H1 (cell line): ENCODE results near the gene MARS1. TPM values are rescaled to one million over a fixed set of nuclear protein-coding genes. Genes with fewer than 3 reads are reported as not detected.

Source experiments
- CTCF ChIA-PET: fragments of 300-600 bp; sonication (Branson Sonifier 250); formaldehyde crosslinking; loops from one replicate; lab custom pipeline; 2021; ENCODE audit not compliant: partially characterized antibody; lab: Charles Lee
- POLR2A ChIA-PET: fragments of 300-600 bp; sonication (Branson Sonifier 250); formaldehyde crosslinking; loops from one replicate; lab custom pipeline; 2021; ENCODE audit warnings: inconsistent platforms; ENCODE audit not compliant: partially characterized antibody; lab: Charles Lee
- DNase-seq, 2 experiments: peaks; one replicate each; pipeline versions ENCODE4 v3.0.0 to v3.0.0-alpha.2; 2010 to 2022; ENCODE audit warnings: low spot score in 2 of 2, low read depth in 1 of 2, mixed read lengths in 1 of 2
- FAIRE-seq: peaks from 2 replicates; lab custom pipeline; 2011; peaks lifted over from hg19 to GRCh38; lab: Jason Lieb, UNC
- H2AFZ ChIP-seq: 2 replicates; pipeline ENCODE4 v1.8.1; 2012; ENCODE audit warnings: low read length, inconsistent platforms
- H2AK5ac ChIP-seq: 2 replicates; pipeline ENCODE4 v1.6.1; 2013; ENCODE audit warnings: low read depth, low read length
- H2BK120ac ChIP-seq: replicated peaks from 2 replicates; pipeline ENCODE3; 2013; ENCODE audit warnings: low read depth, low read length, inconsistent platforms
- H2BK12ac ChIP-seq: 2 replicates; pipeline ENCODE4 v1.6.1; 2013; ENCODE audit warnings: low read depth, low read length
- H2BK15ac ChIP-seq: 2 replicates; pipeline ENCODE4 v1.6.1; 2013; ENCODE audit warnings: low read length
- H2BK20ac ChIP-seq: 2 replicates; pipeline ENCODE4 v1.6.1; 2013; ENCODE audit warnings: low read length
- H2BK5ac ChIP-seq: 2 replicates; pipeline ENCODE4 v1.6.1; 2013; ENCODE audit warnings: low read depth, low read length
- H3K14ac ChIP-seq: 2 replicates; pipeline ENCODE4 v1.6.1; 2013; ENCODE audit warnings: inconsistent platforms; ENCODE audit not compliant: insufficient read length
- H3K18ac ChIP-seq: 2 replicates; pipeline ENCODE4 v1.6.1; 2013; ENCODE audit warnings: low read length; ENCODE audit errors: extremely low read depth
- H3K23ac ChIP-seq: 2 replicates; pipeline ENCODE4 v1.6.1; 2013; ENCODE audit warnings: inconsistent platforms; ENCODE audit not compliant: insufficient read length
- H3K23me2 ChIP-seq: 2 replicates; pipeline ENCODE4 v1.6.1; 2013; ENCODE audit warnings: low read depth, low read length
- H3K27ac ChIP-seq: 2 replicates; pipeline ENCODE4 v1.6.1; 2011; ENCODE audit warnings: low read depth, low read length, inconsistent platforms
- H3K27me3 ChIP-seq, 4 experiments: replicated peaks in 1 of 4; 1 replicate in 1 of 4; 2 replicates in 3 of 4; pipeline versions ENCODE4 v1.6.1 to v1.8.1; 2011 to 2013; ENCODE audit warnings: low read length in 3 of 4, mild to moderate bottlenecking in 3 of 4, inconsistent platforms in 2 of 4, mixed read lengths in 2 of 4, moderate library complexity in 1 of 4; ENCODE audit not compliant: control insufficient read depth in 3 of 4, insufficient read depth in 3 of 4; ENCODE audit errors: extremely low read depth in 1 of 4
- H3K36me3 ChIP-seq, 4 experiments: 2 replicates each; pipeline versions ENCODE4 v1.6.1 to v1.8.1; 2011 to 2013; ENCODE audit warnings: mild to moderate bottlenecking in 4 of 4, low read length in 3 of 4, moderate library complexity in 2 of 4, control low read depth in 1 of 4, inconsistent platforms in 1 of 4; ENCODE audit not compliant: insufficient read depth in 4 of 4, control insufficient read depth in 2 of 4
- H3K4ac ChIP-seq: replicated peaks from 2 replicates; pipeline ENCODE3; 2013; ENCODE audit warnings: low read length, low read depth, mixed read lengths, inconsistent platforms; ENCODE audit not compliant: insufficient read length
- H3K4me1 ChIP-seq, 4 experiments: replicated peaks in 1 of 4; 1 replicate in 1 of 4; 2 replicates in 3 of 4; pipeline versions ENCODE4 v1.6.1 to v1.8.1; 2011 to 2013; ENCODE audit warnings: low read length in 3 of 4, inconsistent platforms in 2 of 4, mixed read lengths in 1 of 4; ENCODE audit not compliant: insufficient read depth in 4 of 4, control insufficient read depth in 3 of 4
- H3K4me2 ChIP-seq, 2 experiments: 2 replicates each; pipeline versions ENCODE4 v1.6.1 to v1.8.1; 2011 to 2013; ENCODE audit warnings: low read depth in 2 of 2, low read length in 2 of 2, control low read depth in 1 of 2, inconsistent platforms in 1 of 2, mild to moderate bottlenecking in 1 of 2; ENCODE audit not compliant: insufficient read depth in 1 of 2
- H3K4me3 ChIP-seq, 4 experiments: fragments of 200-600, 300-600 bp in 1 of 4; sonication (generic), shearing (Covaris generic), sonication (Bioruptor Twin) in 1 of 4; 2 replicates each; pipeline versions ENCODE4 v1.5.1 to v1.8.1; 2011 to 2016; ENCODE audit warnings: low read length in 4 of 4, low read depth in 3 of 4, control low read depth in 2 of 4, inconsistent platforms in 2 of 4, mild to moderate bottlenecking in 2 of 4, mixed read lengths in 1 of 4, moderate library complexity in 1 of 4; ENCODE audit not compliant: insufficient read depth in 2 of 4; ENCODE audit errors: extremely low read depth in 1 of 4
- H3K56ac ChIP-seq: replicated peaks from 2 replicates; pipeline ENCODE3; 2013; ENCODE audit warnings: low read depth, mild to moderate bottlenecking, mixed read lengths, low read length, inconsistent platforms; ENCODE audit not compliant: insufficient read length
- H3K79me1 ChIP-seq: 2 replicates; pipeline ENCODE4 v1.6.1; 2013; ENCODE audit warnings: low read depth, low read length, control low read depth
- H3K79me2 ChIP-seq, 2 experiments: 2 replicates each; pipeline versions ENCODE4 v1.6.1 to v1.8.1; 2012 to 2013; ENCODE audit warnings: low read length in 2 of 2, mild to moderate bottlenecking in 2 of 2, inconsistent platforms in 1 of 2; ENCODE audit not compliant: insufficient read depth in 2 of 2, control insufficient read depth in 1 of 2
- H3K9ac ChIP-seq, 4 experiments: replicated peaks in 1 of 4; 1 replicate in 1 of 4; 2 replicates in 3 of 4; pipeline versions ENCODE4 v1.6.1 to v1.8.1; 2011 to 2013; ENCODE audit warnings: low read depth in 3 of 4, low read length in 3 of 4, control low read depth in 2 of 4, mild to moderate bottlenecking in 2 of 4, moderate library complexity in 2 of 4, inconsistent platforms in 1 of 4; ENCODE audit errors: extremely low read depth in 1 of 4
- H3K9me3 ChIP-seq, 2 experiments: 2 replicates each; pipeline versions ENCODE4 v1.6.1 to v1.8.1; 2012 to 2013; ENCODE audit warnings: mild to moderate bottlenecking in 2 of 2, moderate library complexity in 2 of 2, control low read depth in 1 of 2, inconsistent platforms in 1 of 2, low read depth in 1 of 2, low read length in 1 of 2, mixed read lengths in 1 of 2; ENCODE audit not compliant: insufficient read depth in 2 of 2
- H4K20me1 ChIP-seq, 2 experiments: replicated peaks in 1 of 2; 2 replicates each; pipeline versions ENCODE3 to v1.8.1; 2011 to 2013; ENCODE audit warnings: inconsistent platforms in 2 of 2, low read length in 2 of 2, mild to moderate bottlenecking in 1 of 2; ENCODE audit not compliant: insufficient read depth in 2 of 2, control insufficient read depth in 1 of 2
- H4K5ac ChIP-seq: 2 replicates; pipeline ENCODE4 v1.6.1; 2013; ENCODE audit warnings: low read length, low read depth, mixed read lengths, inconsistent platforms; ENCODE audit not compliant: insufficient read length
- H4K8ac ChIP-seq: 2 replicates; pipeline ENCODE4 v1.8.0; 2013; ENCODE audit warnings: mild to moderate bottlenecking, moderate library complexity, low read length, inconsistent platforms; ENCODE audit not compliant: insufficient read depth; ENCODE audit errors: extremely low read depth
- H4K91ac ChIP-seq: replicated peaks from 2 replicates; pipeline ENCODE3; 2013; ENCODE audit warnings: low read length, mixed read lengths, inconsistent platforms; ENCODE audit not compliant: insufficient read length
- BCL11A ChIP-seq, 2 experiments: IDR thresholded peaks; one replicate each; pipeline ENCODE4 v1.6.1; 2011; ENCODE audit warnings: low read depth in 2 of 2, low read length in 2 of 2, mild to moderate bottlenecking in 2 of 2
- CEBPB ChIP-seq: IDR thresholded peaks from 2 replicates; pipeline ENCODE4 v1.6.1; 2012; ENCODE audit warnings: low read depth, low read length
- FOSL1 ChIP-seq: IDR thresholded peaks from 2 replicates; pipeline ENCODE4 v1.6.1; 2011; ENCODE audit warnings: mild to moderate bottlenecking, low read depth, low read length, moderate library complexity; ENCODE audit not compliant: insufficient read depth
- HDAC6 ChIP-seq: IDR thresholded peaks from one replicate; pipeline ENCODE4 v1.7.1; 2012; ENCODE audit warnings: low read depth, mild to moderate bottlenecking, inconsistent platforms, low read length, moderate library complexity
- KDM5A ChIP-seq: fragments of 200-600 bp; IDR thresholded peaks from 2 replicates; pipeline ENCODE4 v1.7.1; 2012; ENCODE audit warnings: mild to moderate bottlenecking, low read length, inconsistent platforms, mixed read lengths
- NRF1 ChIP-seq: IDR thresholded peaks from 2 replicates; pipeline ENCODE4 v1.6.1; 2011; ENCODE audit warnings: mild to moderate bottlenecking, low read depth, low read length, improper control_type of control experiment
- SUZ12 ChIP-seq: fragments of 200-600 bp; sonication (generic); IDR thresholded peaks from 2 replicates; pipeline ENCODE4 v1.6.1; 2012; ENCODE audit warnings: mild to moderate bottlenecking, inconsistent platforms, low read length, moderate library complexity, mixed read lengths
- TAF1 ChIP-seq: IDR thresholded peaks from 2 replicates; pipeline ENCODE4 v1.6.1; 2011; ENCODE audit warnings: mild to moderate bottlenecking, low read depth, low read length
- TCF12 ChIP-seq: IDR thresholded peaks from 2 replicates; pipeline ENCODE4 v1.6.1; 2011; ENCODE audit warnings: low read depth, mild to moderate bottlenecking, low read length
- YY1 ChIP-seq: IDR thresholded peaks from 2 replicates; pipeline ENCODE4 v1.6.1; 2011; ENCODE audit warnings: low read depth, mild to moderate bottlenecking, low read length
- WGBS, 2 experiments: shearing (Covaris generic) in 1 of 2; methylation state at CpG; one replicate each; pipeline versions ENCODE4 v1.1.6 to v1.1.7; 2013 to 2015; ENCODE audit warnings: low lambda C conversion rate in 2 of 2, mixed read lengths in 2 of 2, inconsistent platforms in 1 of 2, low coverage in 1 of 2, missing lambda C conversion rate in 1 of 2; ENCODE audit not compliant: insufficient replicate concordance in 2 of 2, insufficient coverage in 1 of 2, insufficient read length in 1 of 2; ENCODE audit errors: extremely low coverage in 1 of 2, missing lambda C conversion rate in 1 of 2; 5-methylcytosine and 5-hydroxymethylcytosine counted together
- polyA plus RNA-seq, 7 experiments: library from polyadenylated mRNA; depleted of rRNA in 3 of 7; stranded (reverse) in 5 of 7; unstranded in 2 of 7; fragments of >200 nt in 5 of 7; fragments of 200-250 nt in 2 of 7; gene quantifications; 1 replicate in 5 of 7; 2 replicates in 1 of 7; 4 replicates in 1 of 7; pipeline versions ENCODE4 v1.2.1 to v1.2.3, GENCODE V29; 2011 to 2013; ENCODE audit warnings: missing spikeins in 2 of 7, mixed read lengths in 2 of 7
- total RNA-seq: library from RNA; stranded (reverse); fragmentation: NEBNext Ultra II Directional; extraction: Animal tissue kit (Norgen Biotek cat#: 25700); gene quantifications from 2 replicates; pipeline ENCODE4 v1.2.1, GENCODE V29; 2021
- TF ChIP-seq, protein P1 (sequence below): IDR thresholded peaks from 2 replicates; pipeline ENCODE4 v1.6.1; 2012; ENCODE audit warnings: low read length, inconsistent platforms

The MARS1 gene
- total and polyA plus RNA-seq, 2 of the 8 experiments (the other 6 are each of a cell fraction or from before 2014, with no cell fraction given), result 194 to 407 TPM

GRCh38 chr12:57534250-57534649 is 46.4 kb downstream of the MARS1 start:
- H2BK5ac ChIP-seq, result no peak overlapping the region
- no peak overlapping the region for H3K14ac ChIP-seq
- WGBS, 2 experiments, result 86% methylated on average over 5 of the region's 5 CpGs; no CpG with 5 or more reads in 1 of the 2 experiments
- no peak overlapping the region for H4K8ac ChIP-seq
- no peak overlapping the region for H2BK12ac ChIP-seq
- H2BK20ac ChIP-seq, result no peak overlapping the region
- H3K79me2 ChIP-seq, result no peaks in the 10 kb centered on the region
- peaks cover 14 to 60% (median 52%) of the 10 kb centered on the region in 4 experiments; a peak in 7 of 8 replicates for H3K36me3 ChIP-seq
- H3K27me3 ChIP-seq, result peaks cover 0 to 1% (median 0%) of the 10 kb centered on the region in 4 experiments; a peak in 1 of 7 replicates
- H3K4me2 ChIP-seq, result no peak overlapping the region
- no peak overlapping the region for H3K27ac ChIP-seq
- FAIRE-seq (no peak), DNase-seq (no peak)
- peaks cover 1 to 11% of the 10 kb centered on the region in 2 experiments for H4K20me1 ChIP-seq
- no peak overlapping the region for H3K23ac ChIP-seq
- no peak overlapping the region for H2AK5ac ChIP-seq
- ChIA-PET POLR2A (interaction anchor here (0.8 to 8.9 kb wide), 9 partner anchors 8 to 43 kb away, joined by 3 to 65 read pairs (median 5); partner anchors contain the start of genes DCTN2 and DDIT3), CTCF (interaction anchor here (0.5 to 5.6 kb wide), 8 partner anchors 8 to 320 kb away, joined by 3 to 29 read pairs (median 3); no protein-coding TSS in a partner anchor)
- no peak overlapping the region for H3K9ac ChIP-seq
- H2BK120ac ChIP-seq, result no peak overlapping the region
- H3K9me3 ChIP-seq, result no peaks in the 10 kb centered on the region
- no peak overlapping the region for H4K5ac ChIP-seq
- H3K23me2 ChIP-seq, result no peaks in the 10 kb centered on the region
- no peak overlapping the region for H3K4ac ChIP-seq
- no peak overlapping the region for H2BK15ac ChIP-seq
- no peak overlapping the region for H3K18ac ChIP-seq
- H3K79me1 ChIP-seq, result no peaks in the 10 kb centered on the region
- no peak overlapping the region for H2AFZ ChIP-seq
- H3K4me3 ChIP-seq, result no peak overlapping the region
- H3K56ac ChIP-seq, result no peak overlapping the region
- no peak overlapping the region for H4K91ac ChIP-seq
- peaks cover 0 to 2% (median 0%) of the 10 kb centered on the region in 4 experiments; a peak in 1 of 7 replicates for H3K4me1 ChIP-seq
- TF ChIP-seq FOSL1 (no peak), TCF12 (no peak), NRF1 (no peak), CEBPB (no peak), SUZ12 (no peak), BCL11A (IDR thresholded peaks at IDR 0.05; ENCODE audit: low read depth in 2 of 2, low read length in 2 of 2) (no peak), KDM5A (no peak), TAF1 (no peak), YY1 (no peak), HDAC6 (no peak)
- TF ChIP-seq, protein P1, sequence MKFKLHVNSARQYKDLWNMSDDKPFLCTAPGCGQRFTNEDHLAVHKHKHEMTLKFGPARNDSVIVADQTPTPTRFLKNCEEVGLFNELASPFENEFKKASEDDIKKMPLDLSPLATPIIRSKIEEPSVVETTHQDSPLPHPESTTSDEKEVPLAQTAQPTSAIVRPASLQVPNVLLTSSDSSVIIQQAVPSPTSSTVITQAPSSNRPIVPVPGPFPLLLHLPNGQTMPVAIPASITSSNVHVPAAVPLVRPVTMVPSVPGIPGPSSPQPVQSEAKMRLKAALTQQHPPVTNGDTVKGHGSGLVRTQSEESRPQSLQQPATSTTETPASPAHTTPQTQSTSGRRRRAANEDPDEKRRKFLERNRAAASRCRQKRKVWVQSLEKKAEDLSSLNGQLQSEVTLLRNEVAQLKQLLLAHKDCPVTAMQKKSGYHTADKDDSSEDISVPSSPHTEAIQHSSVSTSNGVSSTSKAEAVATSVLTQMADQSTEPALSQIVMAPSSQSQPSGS, result no peak
